SJCRH30 (cell line): ENCODE data around the gene GET3. TPM values are rescaled to one million over a fixed set of nuclear protein-coding genes. Genes with fewer than 3 reads are reported as not detected.
"Not testable (repeated sequence)": the region's sequence is repeated elsewhere in the genome, so short reads cannot be mapped to it uniquely, and the experiment has no call there.

Experiments
- DNase-seq, 2 experiments: peaks; one replicate each; pipeline ENCODE4 v3.0.0-alpha.2; 2015 to 2020
- H3K27ac ChIP-seq: fragments of 250-450 bp; sonication (Bioruptor Pico); 2 replicates; pipeline ENCODE4 v1.5.1; 2020; ENCODE audit warnings: mild to moderate bottlenecking, moderate library complexity
- H3K27me3 ChIP-seq: fragments of 250-450 bp; sonication (Bioruptor Pico); 2 replicates; pipeline ENCODE4 v1.5.1; 2020; ENCODE audit warnings: mild to moderate bottlenecking, moderate library complexity
- H3K36me3 ChIP-seq: fragments of 250-450 bp; sonication (Bioruptor Pico); 2 replicates; pipeline ENCODE4 v1.5.1; 2020; ENCODE audit warnings: mild to moderate bottlenecking, moderate library complexity
- H3K4me1 ChIP-seq: fragments of 250-450 bp; sonication (Bioruptor Pico); 2 replicates; pipeline ENCODE4 v1.5.1; 2020; ENCODE audit warnings: mild to moderate bottlenecking, moderate library complexity
- H3K4me3 ChIP-seq: fragments of 250-450 bp; sonication (Bioruptor Pico); 2 replicates; pipeline ENCODE4 v1.5.1; 2020; ENCODE audit warnings: mild to moderate bottlenecking, moderate library complexity
- H3K9me3 ChIP-seq: fragments of 250-450 bp; sonication (Bioruptor Pico); replicated peaks from 2 replicates; pipeline ENCODE4 v1.5.1; 2020; ENCODE audit warnings: mild to moderate bottlenecking, moderate library complexity
- total RNA-seq: library from RNA; depleted of rRNA; stranded (reverse); fragments of >200 nt; shearing (Covaris generic); gene quantifications from 2 replicates; pipeline ENCODE4 v1.2.3, GENCODE V29; 2014

Gene GET3
- total RNA-seq, 1 experiment from 2014 or later: 79.5 TPM

DNA sequence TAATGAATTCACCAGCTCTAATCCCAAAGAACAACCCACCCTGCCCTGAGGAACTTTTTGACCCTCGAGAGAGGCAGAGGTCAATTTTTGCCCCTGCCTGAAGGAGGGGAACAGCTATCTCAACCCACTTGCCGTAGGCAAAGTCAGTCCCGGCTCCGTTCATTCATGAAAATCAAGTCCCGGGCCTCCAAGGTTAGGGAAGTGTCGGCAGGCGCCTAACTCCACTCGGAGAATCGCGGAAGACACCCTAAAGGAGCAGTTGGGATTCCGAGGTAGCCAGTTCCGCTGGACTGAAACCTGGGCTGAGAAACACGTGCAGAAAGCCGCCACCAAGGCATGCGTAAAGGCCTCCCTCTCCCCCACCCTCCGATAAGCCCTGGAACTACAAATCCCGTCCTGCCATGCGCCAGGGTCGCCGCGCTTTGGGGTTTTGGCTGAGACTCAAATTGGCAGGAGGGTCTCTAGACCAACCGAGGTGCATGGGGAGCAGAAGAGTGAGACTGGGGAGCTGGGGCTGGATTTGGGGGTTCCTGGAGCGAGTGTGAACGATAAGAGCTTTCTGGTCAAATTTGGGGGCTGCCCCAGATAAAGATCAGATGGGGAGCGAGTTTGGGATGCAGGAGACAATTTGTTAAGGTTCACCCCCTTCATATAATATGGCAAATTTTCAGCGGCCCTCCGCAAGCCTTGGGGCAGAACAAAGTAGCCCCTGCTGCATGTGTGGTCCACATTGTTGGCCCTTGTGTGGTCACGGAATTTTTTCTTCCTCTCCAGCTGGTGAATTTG, 13.5 kb upstream of the GET3 start, which contains the start of gene TNPO2:
TNPO2 (minus strand) TSS at position 292 of the 786 bp plus-strand sequence. CDS start 2,955 bp downstream, outside the sequence.
- DNase-seq: peak; percentile 95 to 96
- H3K9me3 ChIP-seq: no peaks in the 10 kb centered on the region
- peak within 1 kb of the TSS; percentile 84 for H3K27ac ChIP-seq

DNA sequence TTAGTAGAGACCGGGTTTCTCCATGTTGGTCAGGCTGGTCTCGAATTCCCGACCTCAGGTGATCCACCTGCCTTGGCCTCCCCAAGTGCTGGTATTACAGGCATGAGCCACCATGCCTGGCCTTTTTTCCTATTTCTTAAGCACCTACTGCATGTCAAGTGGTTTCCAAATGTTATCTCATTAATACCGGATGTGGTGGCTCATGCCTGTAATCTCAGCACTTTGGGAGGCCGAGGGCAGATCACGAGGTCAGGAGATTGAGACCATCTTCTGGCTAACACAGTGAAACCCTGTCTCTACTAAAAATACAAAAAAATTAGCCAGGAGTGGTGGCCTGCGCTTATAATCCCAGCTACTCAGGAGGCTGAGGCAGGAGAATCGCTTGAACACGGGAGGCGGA, 11.7 kb upstream of the GET3 start:
- not testable (repeated sequence) for H3K4me3 ChIP-seq, H3K4me1 ChIP-seq, H3K9me3 ChIP-seq, H3K27ac ChIP-seq, DNase-seq, H3K27me3 ChIP-seq
- H3K36me3 ChIP-seq: peaks cover 25% of the 10 kb centered on the region

More for the DNA sequence above, 13.5 kb upstream of the GET3 start, which contains the start of gene TNPO2:
- peaks cover 14% of the 10 kb centered on the region for H3K36me3 ChIP-seq
- H3K4me3 ChIP-seq: peak within 1 kb of the TSS; percentile 78
- no peaks in the 10 kb centered on the region for H3K27me3 ChIP-seq
- peaks cover 2% of the 10 kb centered on the region; the same call in 1 of the 2 replicates for H3K4me1 ChIP-seq

DNA sequence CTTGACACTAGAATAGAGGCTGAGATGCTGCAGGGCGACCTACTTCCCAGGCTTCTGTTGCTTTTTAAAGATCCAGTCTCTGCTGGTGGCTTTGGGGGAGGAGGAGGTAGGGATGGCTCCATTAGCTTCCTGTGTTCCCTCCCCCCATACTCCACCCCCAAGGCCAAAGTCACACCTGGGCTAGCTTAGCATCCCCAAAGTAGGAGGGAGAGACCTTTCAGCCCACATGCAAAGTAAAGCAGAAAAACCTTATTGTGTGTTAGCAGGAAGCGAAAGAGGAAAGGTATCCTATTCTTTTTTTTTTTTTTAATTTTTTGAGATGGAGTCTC, 10.3 kb upstream of the GET3 start:
- Histone ChIP-seq H3K9me3 (no peaks in the 10 kb centered on the region), H3K4me1 (peaks cover 2% of the 10 kb centered on the region; the same call in 1 of the 2 replicates), H3K36me3 (peaks cover 37% of the 10 kb centered on the region), H3K27ac (no peak overlapping the region), H3K27me3 (no peaks in the 10 kb centered on the region), H3K4me3 (no peak overlapping the region)
- no peak for DNase-seq

DNA sequence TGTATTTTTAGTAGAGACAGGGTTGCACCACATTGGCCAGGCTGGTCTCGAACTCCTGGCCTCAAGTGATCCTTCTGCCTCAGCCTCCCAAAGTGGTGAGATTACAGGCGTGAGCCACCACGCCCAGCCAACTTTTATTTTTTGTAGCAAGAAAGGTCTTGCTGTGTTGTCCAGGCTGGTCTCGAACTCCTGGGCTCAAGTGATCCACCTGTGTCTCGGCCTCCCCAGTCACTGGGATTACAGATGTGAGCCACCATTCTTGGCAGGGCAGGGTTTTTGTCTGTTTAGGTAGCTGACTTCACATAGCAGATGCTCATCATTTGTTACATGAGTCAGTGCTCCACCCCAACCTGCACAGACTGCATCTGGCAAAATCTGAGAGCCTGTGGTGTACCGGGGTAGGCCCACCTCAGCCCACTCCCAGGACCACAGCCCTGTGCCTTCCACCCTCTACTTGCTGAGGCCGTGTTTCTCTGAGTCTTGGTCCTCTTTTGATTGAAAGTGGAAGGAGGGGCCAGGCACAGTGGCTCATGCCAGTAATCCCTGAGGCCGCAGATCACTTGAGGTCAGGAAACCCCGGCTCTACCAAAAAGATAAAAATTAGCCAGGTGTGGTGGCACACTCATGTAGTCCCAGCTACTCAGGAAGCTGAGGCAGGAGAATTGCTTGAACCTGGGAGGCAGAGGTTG, 9.4 kb upstream of the GET3 start:
- Histone ChIP-seq H3K4me1 (peaks cover 2% of the 10 kb centered on the region; the same call in 1 of the 2 replicates), H3K9me3 (no peaks in the 10 kb centered on the region), H3K27me3 (no peaks in the 10 kb centered on the region), H3K27ac (no peak overlapping the region), H3K36me3 (peaks cover 39% of the 10 kb centered on the region), H3K4me3 (no peak overlapping the region)
- no peak for DNase-seq

DNA sequence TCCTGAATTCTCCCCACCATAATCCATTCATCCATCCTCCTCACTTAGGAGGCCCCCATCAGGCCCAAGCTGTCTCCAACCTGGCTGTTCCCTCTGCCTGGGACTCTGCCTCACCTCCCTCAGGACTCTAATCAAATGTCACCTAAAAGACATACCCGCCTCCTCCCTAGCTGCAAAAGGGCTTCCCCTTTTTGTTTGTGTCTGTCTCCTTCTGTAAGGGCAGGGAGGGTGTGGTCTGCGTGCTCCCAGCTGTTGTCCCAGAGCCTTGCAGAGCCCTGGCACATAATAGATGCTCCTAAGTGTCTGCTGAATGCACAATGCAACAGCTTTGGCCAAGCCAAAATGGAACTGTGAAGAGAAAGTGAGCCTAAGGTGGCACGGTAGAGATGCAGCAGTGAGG, 7.2 kb upstream of the GET3 start:
- DNase-seq: no peak
- Histone ChIP-seq H3K4me1 (peaks cover 3% of the 10 kb centered on the region; the same call in 1 of the 2 replicates), H3K36me3 (peaks cover 39% of the 10 kb centered on the region)

DNA sequence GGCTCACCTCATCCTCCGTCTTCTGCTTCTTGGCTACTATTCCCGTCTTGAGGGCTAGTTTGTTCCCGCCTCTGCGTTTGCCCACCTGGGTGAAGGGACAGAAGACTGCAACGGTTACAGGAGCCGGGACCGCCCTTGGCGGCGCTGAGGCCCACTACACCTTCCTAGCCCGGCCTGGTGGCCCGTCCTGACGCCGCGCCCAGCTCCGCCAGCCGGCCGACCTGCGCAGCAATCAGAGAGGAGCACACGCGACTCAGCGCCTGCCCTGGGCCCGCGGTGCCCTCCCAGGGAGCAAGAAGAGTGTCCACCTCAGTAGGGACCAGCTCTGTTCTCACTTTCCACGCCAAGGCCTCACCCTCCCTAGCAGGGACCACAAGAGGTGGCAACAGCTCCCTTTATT, 6.0 kb upstream of the GET3 start:
- H3K36me3 ChIP-seq: peaks cover 39% of the 10 kb centered on the region
- DNase-seq: no peak
- H3K27me3 ChIP-seq: no peaks in the 10 kb centered on the region
- H3K27ac ChIP-seq: no peak overlapping the region
- H3K9me3 ChIP-seq: no peaks in the 10 kb centered on the region
- H3K4me3 ChIP-seq: no peak overlapping the region
- H3K4me1 ChIP-seq: peaks cover 8% of the 10 kb centered on the region; the same call in 1 of the 2 replicates

More for the DNA sequence above, 7.2 kb upstream of the GET3 start:
- Histone ChIP-seq H3K27me3 (no peaks in the 10 kb centered on the region), H3K4me3 (no peak overlapping the region), H3K27ac (no peak overlapping the region), H3K9me3 (no peaks in the 10 kb centered on the region)

DNA sequence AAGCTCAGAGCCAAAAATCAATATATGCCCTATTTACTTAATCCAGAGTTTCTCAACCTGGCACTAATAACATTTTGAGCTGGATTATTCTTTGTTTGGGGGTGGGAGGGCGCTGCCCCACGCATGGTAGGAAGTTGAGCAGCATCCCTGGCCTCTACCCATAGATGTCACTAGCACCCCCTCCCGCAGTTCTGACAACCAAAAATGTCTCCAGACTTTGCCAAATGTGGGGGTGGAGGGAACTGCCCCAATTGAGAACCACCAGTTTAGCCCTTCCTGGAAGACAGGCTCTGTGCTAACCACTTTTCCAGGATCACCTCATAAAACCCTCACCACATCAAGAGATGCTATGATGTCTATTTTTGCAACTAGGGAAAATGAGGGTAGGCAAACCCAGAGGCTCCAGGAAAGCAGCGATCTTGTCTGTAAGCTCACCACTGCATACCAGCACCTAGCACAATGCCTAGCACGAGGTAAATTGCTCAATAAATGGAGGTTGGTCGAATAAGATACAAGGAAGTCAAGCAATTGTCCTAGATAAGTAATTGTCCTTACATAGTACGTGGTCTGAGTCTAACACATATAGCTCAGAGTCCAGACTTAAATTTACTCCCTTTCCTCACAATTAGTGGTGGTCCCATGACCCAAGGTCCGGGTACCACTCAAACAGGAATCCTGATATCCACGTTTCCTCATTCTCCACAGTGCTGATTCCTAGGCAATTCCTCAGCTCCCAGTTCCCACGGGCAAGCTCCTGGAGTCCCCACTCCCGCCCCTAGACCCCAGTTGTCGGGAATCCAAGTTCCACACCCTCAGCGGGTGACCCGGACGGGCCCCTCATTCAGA, 3.7 kb upstream of the GET3 start:
- H3K27ac ChIP-seq: peak overlapping the region; percentile 92
- H3K36me3 ChIP-seq: peaks cover 34% of the 10 kb centered on the region
- peak; percentile 68 for DNase-seq

DNA sequence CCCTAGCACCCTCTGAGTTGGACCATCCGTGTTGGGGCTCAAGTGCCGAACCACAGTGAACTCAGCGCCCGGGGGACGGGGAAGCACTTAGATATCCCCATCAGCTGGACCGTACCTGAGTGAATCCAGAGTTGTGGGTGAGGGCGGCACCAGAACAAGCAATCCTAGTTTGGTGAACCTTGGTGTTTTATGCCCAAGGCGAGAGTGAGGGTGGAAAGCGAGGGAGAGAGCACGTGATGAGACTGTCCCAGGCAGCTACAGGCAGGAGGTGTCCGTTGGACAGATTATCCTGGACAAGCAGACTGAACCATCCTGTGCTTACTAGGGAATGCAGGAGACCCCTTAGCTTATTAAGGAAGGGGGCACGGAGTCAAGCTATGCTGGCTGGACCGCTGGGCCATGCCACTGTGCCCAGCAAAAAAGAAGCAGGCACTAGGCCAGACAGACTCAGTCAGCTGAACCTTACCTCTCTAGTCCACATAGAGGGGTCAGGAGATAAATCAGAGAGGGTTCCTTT, 596 bp downstream of the GET3 start:
- H3K27ac ChIP-seq: peak overlapping the region; percentile 99
- no peak for DNase-seq
- no peaks in the 10 kb centered on the region for H3K9me3 ChIP-seq
- H3K27me3 ChIP-seq: no peaks in the 10 kb centered on the region
- H3K36me3 ChIP-seq: peaks cover 8% of the 10 kb centered on the region
- H3K4me3 ChIP-seq: peak overlapping the region; percentile 82
- H3K4me1 ChIP-seq: peaks cover 10% of the 10 kb centered on the region; the same call in 1 of the 2 replicates

More for the DNA sequence above, 3.7 kb upstream of the GET3 start:
- H3K27me3 ChIP-seq: no peaks in the 10 kb centered on the region
- no peaks in the 10 kb centered on the region for H3K9me3 ChIP-seq
- H3K4me3 ChIP-seq: peak overlapping the region; percentile 98
- peaks cover 10% of the 10 kb centered on the region; the same call in 1 of the 2 replicates for H3K4me1 ChIP-seq

DNA sequence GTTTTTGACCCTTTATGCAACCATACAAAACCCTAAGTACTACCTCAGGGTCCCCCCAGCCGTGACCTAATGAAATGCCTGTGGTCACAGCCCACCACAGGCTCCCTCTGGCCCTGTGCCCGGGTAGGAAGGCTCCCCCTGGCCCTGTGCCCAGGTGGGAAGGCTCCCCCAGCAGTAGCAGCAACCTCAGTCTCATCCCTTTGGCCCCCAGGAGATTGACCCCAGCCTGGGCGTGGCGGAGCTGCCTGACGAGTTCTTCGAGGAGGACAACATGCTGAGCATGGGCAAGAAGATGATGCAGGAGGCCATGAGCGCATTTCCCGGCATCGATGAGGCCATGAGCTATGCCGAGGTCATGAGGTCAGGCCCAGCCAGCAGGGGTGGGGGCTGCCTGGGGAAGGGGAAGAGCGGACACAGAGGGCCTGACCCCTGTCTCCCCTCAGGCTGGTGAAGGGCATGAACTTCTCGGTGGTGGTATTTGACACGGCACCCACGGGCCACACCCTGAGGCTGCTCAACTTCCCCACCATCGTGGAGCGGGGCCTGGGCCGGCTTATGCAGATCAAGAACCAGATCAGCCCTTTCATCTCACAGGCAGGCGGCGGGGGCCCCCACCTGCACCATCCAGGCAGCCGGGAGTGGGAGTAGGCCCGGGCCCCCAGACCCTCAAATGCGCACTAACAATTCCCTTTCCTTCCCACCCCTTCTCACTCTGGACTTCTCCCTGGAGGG, 8.0 kb downstream of the GET3 start:
- peaks cover 20% of the 10 kb centered on the region for H3K36me3 ChIP-seq
- H3K4me1 ChIP-seq: peaks cover 35% of the 10 kb centered on the region
- no peaks in the 10 kb centered on the region for H3K9me3 ChIP-seq
- no peak overlapping the region for H3K27ac ChIP-seq
- H3K4me3 ChIP-seq: no peak overlapping the region
- no peaks in the 10 kb centered on the region; the same call in 1 of the 2 replicates for H3K27me3 ChIP-seq
- peak; percentile 92 to 95 for DNase-seq

DNA sequence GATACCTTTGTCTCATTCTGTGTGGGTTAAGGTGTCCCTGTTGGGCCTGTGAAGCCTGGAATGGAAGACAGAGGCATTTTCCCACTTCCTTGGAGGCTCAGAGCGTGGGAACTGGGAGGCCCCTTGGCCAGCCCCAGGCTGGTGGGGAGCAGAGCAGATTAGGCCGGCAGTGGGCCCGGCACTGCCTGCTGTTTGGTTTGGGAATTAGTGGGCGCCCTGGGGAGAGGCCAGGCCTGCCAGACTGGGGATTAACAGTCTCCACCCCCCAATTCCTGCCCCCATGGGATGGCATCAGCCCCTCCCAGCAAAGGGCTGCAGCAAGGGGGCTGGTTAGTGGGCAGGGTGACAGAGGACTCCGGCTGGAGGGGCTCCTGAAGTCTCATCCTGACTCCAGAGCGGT, 11.2 kb downstream of the GET3 start:
- Histone ChIP-seq H3K4me3 (no peak overlapping the region), H3K9me3 (no peaks in the 10 kb centered on the region), H3K36me3 (peaks cover 15% of the 10 kb centered on the region), H3K4me1 (peaks cover 42% of the 10 kb centered on the region), H3K27me3 (peaks cover 20% of the 10 kb centered on the region), H3K27ac (no peak overlapping the region)
- DNase-seq: no peak

DNA sequence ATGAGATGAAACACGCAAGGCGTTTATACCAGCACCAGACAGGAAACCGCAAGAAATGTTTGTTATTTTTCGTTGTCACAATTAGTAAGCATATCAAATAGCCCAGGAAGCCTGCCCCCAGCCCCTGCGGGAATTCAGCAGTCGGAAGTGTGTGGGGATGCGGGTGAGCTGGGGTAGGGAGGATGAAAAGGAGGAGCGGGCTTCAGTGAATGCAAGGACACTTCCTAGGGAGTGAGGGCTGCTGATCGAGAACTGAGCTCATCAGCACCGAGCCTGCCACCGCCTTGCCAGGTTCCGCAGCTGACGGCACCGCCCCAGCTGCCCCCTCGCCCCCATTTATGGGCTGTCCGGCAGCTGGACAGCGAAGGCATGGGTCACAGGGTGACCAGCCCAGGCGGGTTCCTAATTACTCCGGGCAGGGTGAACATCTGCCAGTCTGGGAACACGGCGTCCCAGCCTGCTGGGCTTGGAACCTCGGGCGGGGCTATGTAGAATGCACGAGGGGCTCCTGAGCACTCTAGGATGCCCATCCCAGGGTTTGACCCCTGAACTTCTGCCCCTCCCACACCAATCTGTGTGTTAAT, 12.7 kb downstream of the GET3 start:
- Histone ChIP-seq H3K4me1 (peaks cover 32% of the 10 kb centered on the region), H3K9me3 (no peaks in the 10 kb centered on the region), H3K36me3 (peaks cover 15% of the 10 kb centered on the region), H3K4me3 (peak overlapping the region; percentile 8; the same call in 1 of the 2 replicates), H3K27me3 (peaks cover 20% of the 10 kb centered on the region), H3K27ac (no peak overlapping the region)
- DNase-seq: peak; percentile 71 to 72

DNA sequence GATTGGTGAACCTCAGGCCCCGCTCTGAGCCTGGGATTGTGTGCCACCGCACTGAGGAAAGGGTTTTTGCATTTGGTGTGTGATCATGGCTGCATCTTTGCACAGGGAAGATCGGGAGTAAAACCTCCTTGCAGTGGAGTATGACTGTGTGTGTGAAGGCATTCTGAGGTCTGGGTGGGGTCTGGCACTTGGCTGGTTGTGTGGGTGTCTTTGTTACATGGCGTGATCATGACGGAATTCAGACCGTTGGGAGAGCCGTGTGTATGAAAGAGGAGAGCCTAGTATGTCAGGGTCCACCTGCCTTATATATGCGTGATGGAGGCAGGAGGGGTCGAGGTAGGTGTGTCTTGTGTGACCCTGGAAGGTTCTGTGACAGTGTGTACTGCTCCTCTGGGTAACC, 13.6 kb downstream of the GET3 start:
- Histone ChIP-seq H3K9me3 (no peaks in the 10 kb centered on the region), H3K27ac (no peak overlapping the region), H3K4me3 (no peak overlapping the region), H3K4me1 (peaks cover 25% of the 10 kb centered on the region), H3K27me3 (peaks cover 20% of the 10 kb centered on the region), H3K36me3 (peaks cover 15% of the 10 kb centered on the region)
- DNase-seq: no peak

- peaks cover 20% of the 10 kb centered on the region for H3K27me3 ChIP-seq
- peaks cover 7% of the 10 kb centered on the region for H3K36me3 ChIP-seq
- H3K4me1 ChIP-seq: peaks cover 25% of the 10 kb centered on the region
- H3K27ac ChIP-seq: no peak within 1 kb of the TSS
- DNase-seq: no peak
- H3K9me3 ChIP-seq: no peaks in the 10 kb centered on the region
- no peak within 1 kb of the TSS for H3K4me3 ChIP-seq
Observed at GRCh38 chr19:12751635-12752034, 14.3 kb downstream of the GET3 start, which contains the start of gene BEST2. Gene BEST2 (plus strand): TSS chr19:12751791. CDS start chr19:12752593, 802 bp downstream.
